ENCODE results near the gene C18orf63. TPM values are rescaled to one million over a fixed set of nuclear protein-coding genes. Genes with fewer than 3 reads are reported as not detected.

The C18orf63 gene
- total and polyA plus RNA-seq, 2 experiments from 2014 or later: not detected

- Histone ChIP-seq H3K4me2 (no peak overlapping the region), H4K20me1 (replicated peaks; ENCODE audit: insufficient read depth) (no peaks in the 10 kb centered on the region), H3K4me1 (ENCODE audit: insufficient read depth) (peaks cover 11% of the 10 kb centered on the region), H3K79me2 (replicated peaks; ENCODE audit: insufficient read depth) (no peaks in the 10 kb centered on the region), H3F3A (replicated peaks; ENCODE audit: low read depth) (no peaks in the 10 kb centered on the region), H3K27ac (ENCODE audit: low read depth) (no peak overlapping the region), H3K36me3 (ENCODE audit: insufficient read depth) (no peaks in the 10 kb centered on the region), H3K9me2 (ENCODE audit: insufficient read depth) (no peaks in the 10 kb centered on the region; the same call in 1 of the 2 replicates), H3K27me3 (ENCODE audit: insufficient read depth) (no peaks in the 10 kb centered on the region), H2AFZ (no peak overlapping the region), H3K4me3 (no peak overlapping the region)
- no peak for TF ChIP-seq ZNF462 (CRISPR knock-in tag; IDR thresholded peaks at IDR 0.05)
- TF ChIP-seq EZH2phosphoT487 (IDR thresholded peaks at IDR 0.05; ENCODE audit: unreplicated experiment): no peak
- no peak for TF ChIP-seq POLR2AphosphoS5 (IDR thresholded peaks at IDR 0.05; ENCODE audit: low read depth)
- no peak for TF ChIP-seq CTCF (conservative IDR thresholded peaks at IDR 0.05; ENCODE audit: low read depth in 2 of 2)
- no peak for TF ChIP-seq ETS1 (IDR thresholded peaks at IDR 0.05)
- no peak for TF ChIP-seq EZH2 (IDR thresholded peaks at IDR 0.05; ENCODE audit: low read depth, unreplicated experiment)
- no peak for TF ChIP-seq ZNF331 (CRISPR knock-in tag; IDR thresholded peaks at IDR 0.05; ENCODE audit: low read depth)
- TF ChIP-seq JUNB (IDR thresholded peaks at IDR 0.05; ENCODE audit: unreplicated experiment): no peak
- TF ChIP-seq ZNF114 (CRISPR knock-in tag; IDR thresholded peaks at IDR 0.05): no peak
- TF ChIP-seq STAT1 (IDR thresholded peaks at IDR 0.05; ENCODE audit: unreplicated experiment): no peak
- TF ChIP-seq NANOG (IDR thresholded peaks at IDR 0.05; ENCODE audit: borderline replicate concordance): no peak
- no peak for TF ChIP-seq REST (IDR thresholded peaks at IDR 0.05; ENCODE audit: unreplicated experiment)
- TF ChIP-seq CREB1 (CRISPR knock-in tag; IDR thresholded peaks at IDR 0.05; ENCODE audit: low read depth): no peak
- Mint-ChIP-seq H3K4me3 (no peak overlapping the region), H3K27ac (no peak overlapping the region), H3K4me1 (peaks cover 15% of the 10 kb centered on the region), H3K27me3 (ENCODE audit: insufficient read depth, low read depth, poor library complexity) (peaks cover 9% of the 10 kb centered on the region), H3K36me3 (ENCODE audit: low read depth) (peaks cover 19% of the 10 kb centered on the region; the same call in 2 of the 3 replicates), H3K9me3 (peaks cover 43% of the 10 kb centered on the region)
- ATAC-seq (no peak), DNase-seq (ENCODE audit: low spot score) (no peak)
Observed at GRCh38 chr18:74381621-74382295, 66.1 kb downstream of the C18orf63 start.
